ELF-1 (cell line): ENCODE results near the gene F11R.
"Not testable (repeated sequence)": the region's sequence is repeated elsewhere in the genome, so short reads cannot be mapped to it uniquely, and the experiment has no call there.

Experiments used
- DNase-seq: peaks from one replicate; pipeline ENCODE4 v3.0.0-alpha.2; 2016; ENCODE audit warnings: low read depth, low spot score

F11R gene

GRCh38 chr1:161020509-161021164, at the start of gene F11R:
F11R (minus strand) TSS chr1:161021152; CDS start chr1:161021073, 79 bp downstream.
- peak; percentile 92 for DNase-seq

DNA sequence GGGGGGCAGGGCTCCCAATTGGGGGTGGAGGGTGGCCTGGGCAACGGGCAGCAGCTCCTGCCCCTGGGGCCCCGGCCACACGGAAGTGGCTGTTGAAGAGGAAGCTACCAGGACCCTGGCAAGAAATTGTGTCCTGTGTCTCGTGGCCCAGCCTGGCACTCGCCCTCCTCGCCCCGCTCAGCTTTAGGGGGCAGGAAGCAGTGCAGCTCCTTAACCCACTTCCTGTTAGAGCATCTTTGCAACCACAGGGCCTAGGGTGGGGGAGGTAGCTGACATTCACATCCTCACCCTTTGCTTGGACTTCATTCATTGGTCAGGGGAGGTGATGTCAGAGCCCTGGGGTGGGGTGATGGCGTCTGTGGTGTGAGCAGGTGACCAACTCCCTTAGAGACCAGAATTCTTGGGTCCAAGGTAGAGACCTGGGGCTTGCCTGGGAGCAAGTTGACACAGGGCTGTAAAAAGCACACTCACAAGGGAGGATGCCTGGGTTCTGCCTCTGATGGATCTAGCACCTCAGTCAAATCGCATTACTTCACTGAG, 48.8 kb upstream of the F11R start, which contains the start of gene ARHGAP30:
TSS of gene ARHGAP30 (minus strand) at position 161 of the 540 bp plus-strand sequence. CDS start 267 bp downstream, outside the sequence.
- no peak for DNase-seq

GRCh38 chr1:161069241-161069640, 48.3 kb upstream of the F11R start:
- DNase-seq, result no peak

DNA sequence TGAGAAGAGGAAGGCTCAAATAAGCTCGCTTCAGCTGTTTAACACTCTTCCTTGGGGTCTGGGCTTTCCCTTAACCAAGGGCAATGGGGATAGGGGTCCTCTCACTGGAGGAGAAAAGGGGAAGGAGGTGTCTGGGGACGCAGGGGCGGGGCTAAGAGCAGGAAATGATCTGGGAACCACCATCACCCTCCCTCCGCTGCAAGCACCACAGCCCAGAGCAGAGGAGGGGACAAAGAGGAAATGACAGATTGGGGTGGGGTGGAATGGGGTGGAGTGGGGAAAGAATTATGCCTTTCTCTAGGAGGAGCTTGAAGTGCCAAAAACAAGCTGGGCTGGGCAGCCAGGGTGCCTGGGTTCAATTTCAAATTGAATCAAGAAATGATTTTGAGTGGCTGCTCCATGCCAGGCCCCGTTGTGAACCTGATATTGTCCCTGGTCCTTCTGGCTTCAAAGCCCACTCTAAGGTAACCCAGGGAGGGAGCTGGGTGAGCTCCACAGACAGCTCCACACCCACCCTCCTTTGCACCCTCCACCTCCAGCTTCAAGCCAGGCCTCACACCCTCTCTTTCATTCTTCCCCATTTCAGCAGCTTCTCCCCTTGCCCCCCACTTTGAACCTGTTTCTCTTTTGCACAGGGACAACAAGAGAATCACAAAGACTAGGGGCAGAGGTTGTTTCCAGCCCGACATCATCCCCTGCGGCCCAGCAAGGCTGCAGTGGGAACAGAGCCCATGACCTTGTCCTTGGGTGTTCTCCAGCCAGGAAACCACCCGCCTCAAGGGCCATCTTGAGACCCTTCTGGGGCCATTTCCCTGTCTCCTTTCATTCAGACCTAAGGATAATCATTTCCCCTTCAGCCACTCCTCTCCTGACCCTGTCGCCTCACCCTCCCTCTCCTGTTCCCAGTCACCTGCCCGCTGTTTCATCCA, 47.6 kb upstream of the F11R start:
- DNase-seq, result no peak

DNA sequence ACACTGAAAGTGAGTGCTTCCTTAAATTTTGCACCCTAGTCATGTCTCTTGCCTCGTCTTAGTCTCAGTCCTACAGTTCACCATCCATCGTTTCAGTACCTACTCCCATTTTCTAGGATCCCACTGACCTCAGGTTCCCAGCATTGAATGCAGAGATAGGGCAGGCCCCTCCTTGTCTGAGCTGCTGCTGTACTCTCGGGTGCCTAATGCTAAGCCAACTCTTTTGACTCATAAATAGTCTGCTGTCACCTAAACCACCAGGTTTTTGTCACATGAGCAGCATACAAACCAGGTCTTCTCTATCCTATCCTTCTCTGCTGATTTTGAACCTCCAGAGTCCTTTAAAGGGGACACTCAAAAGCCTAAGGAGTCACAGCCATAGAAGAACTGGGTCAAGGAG, 45.7 kb upstream of the F11R start:
- no peak for DNase-seq

DNA sequence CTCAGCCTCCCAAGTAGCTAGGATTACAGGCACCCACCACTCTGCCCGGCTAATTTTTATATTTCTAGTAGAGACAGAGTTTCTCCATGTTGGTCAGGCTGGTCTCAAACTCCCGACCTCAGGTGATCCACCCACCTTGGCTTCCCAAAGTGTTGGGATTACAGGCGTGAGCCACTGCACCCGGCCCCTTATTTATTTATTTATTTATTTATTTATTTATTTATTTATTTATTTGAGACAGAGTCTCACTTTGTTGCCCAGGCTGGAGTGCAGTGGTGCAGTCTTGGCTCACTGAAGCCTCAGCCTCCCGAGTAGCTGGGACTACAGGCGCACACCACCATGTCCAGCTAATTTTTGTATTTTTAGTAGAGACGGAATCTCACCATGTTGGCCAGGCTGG, 44.7 kb upstream of the F11R start:
- not testable (repeated sequence) for DNase-seq

GRCh38 chr1:161063936-161064335, 43.0 kb upstream of the F11R start:
- DNase-seq, result not testable (repeated sequence)

DNA sequence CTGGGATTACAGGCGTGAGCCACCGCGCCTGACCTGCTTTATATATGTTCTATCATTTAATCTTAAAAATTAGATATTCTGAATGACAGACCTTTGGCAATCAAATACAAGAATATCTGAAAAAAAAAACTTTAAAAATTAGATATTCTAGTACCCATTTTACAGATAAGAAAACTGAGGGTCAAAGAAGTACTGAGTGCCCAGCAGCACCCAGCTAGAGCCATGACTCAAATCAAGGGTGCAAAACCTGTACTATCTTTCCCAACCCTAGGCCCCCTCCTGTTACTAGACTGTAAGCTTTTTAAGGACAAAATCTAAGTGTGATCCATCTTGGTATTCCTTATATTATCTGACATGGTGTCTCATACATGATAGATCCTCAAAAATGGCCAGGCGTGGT, 40.5 kb upstream of the F11R start:
- no peak for DNase-seq

- DNase-seq, result no peak
Observed at GRCh38 chr1:161059293-161059692, 38.3 kb upstream of the F11R start.

- no peak for DNase-seq
Observed at GRCh38 chr1:161054805-161055204, 33.9 kb upstream of the F11R start.

DNA sequence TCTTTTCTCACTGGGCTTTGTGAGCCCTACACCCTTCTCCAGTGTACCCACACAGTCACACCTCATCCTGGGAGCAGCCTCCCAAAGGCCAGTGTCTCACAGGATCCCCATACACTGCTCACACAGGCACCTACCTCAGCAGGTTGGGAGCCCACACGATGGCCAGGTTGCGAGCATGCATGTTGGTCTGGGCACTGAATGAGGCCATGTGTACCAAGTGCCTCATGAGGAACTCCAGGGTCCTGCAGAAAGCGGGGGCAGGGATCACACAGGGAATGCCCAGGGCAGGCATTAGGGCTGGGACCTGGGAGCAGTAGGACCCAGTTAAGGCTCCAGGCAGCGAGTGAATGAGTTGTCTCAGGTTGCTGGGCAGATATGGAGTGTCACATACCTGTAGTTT, 33.3 kb upstream of the F11R start:
- DNase-seq, result no peak

GRCh38 chr1:161052899-161053298, 31.9 kb upstream of the F11R start:
- no peak for DNase-seq

DNA sequence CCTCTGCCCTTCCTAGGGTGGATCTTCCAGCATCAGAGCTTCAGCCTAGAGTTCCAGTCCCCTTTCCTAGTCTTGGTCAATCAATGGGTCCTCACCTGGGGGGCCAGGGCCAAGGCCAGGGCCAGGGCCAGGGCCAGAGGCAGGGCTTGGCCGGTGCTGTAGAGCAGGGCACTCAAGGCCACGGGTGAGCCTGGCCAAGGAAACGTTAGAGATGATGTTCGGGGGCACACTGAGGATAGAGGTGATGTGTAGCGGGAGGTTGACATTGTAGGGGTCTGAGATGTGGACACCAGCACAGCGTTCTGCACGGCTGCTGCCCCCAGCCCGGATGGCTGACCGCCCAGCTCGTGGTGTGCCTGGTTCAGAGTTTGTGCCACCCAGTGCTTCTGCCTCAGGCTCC, 30.3 kb upstream of the F11R start:
- no peak for DNase-seq

- no peak for DNase-seq
Observed at GRCh38 chr1:161048949-161049722, 28.2 kb upstream of the F11R start.

- no peak for DNase-seq
Observed at GRCh38 chr1:161047436-161048420, 26.8 kb upstream of the F11R start.

DNA sequence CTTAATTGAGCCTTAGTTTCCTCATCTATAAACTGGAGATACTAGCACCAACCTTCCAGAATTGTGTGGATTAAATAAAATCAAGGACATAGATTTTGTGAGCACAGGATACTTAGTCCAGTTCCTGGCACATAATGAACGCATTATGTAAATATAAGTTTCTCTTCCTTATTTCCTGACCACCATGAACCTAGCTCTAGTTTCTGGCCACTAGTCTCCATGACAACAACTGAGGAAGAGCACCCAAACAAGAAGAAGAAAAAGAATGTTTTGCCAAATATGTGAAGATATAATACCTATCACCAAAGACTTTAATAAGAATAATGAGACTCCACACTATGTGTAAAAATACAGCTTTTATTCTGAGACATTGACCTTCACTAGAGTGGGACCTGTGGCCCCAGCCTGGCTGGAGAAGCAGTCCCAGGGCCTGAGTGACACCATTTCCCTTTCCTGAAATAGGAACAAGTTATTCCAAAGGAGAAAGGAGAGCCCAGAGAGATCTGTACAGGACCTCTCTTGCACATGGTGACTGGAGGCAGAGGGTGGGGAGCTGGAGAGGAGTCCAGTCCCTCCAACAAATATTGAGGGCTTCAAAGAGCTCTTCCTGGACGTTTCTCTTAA, 25.8 kb upstream of the F11R start:
- DNase-seq, result no peak

DNA sequence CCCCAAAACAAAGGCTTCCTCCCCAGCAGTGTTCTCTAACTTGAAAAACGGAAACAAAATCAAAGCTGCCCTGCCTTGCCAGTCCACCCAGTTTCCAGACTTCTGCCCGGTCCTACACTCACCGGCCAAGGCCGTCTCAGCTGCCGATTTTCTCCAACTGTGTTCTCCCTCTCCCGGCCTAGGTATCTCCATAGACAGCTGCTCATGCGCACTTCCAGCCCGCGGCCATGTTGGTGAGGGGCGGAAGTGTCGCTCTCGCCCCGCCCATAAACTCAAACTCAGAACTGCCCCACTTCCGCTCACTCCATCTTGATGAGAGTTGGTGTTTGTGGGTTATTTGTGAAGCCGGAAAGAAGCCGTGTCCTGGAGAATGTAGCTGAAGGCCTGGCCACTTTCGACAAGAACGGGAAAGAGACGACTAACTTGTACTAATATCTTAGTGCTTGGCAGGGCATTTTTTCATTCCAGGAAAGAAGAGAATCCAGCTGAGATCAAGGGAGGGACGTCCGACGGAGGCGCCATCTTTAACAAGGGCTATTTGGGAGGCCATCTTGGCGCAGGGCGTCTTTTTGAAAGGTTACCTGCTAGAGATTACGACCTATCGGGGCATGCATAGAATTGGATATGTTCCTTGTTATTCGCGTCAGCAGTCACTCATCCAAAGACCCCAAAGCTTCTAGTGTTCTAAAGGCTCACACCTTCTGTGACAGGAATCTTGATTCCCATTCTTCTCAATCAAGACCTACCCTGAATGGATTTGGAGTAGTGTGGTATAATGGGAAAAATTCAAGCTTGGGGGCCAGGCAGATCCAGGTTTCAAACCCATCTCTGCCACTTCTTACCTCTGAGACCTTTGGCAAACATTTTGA, 25.0 kb upstream of the F11R start, which contains the start of gene USF1:
TSS of gene USF1 (minus strand) at position 242 of the 869 bp plus-strand sequence. CDS start 2,702 bp downstream, outside the sequence.
- peak; percentile 99 for DNase-seq

- peak; percentile 75 for DNase-seq
Observed at GRCh38 chr1:161044908-161045735, 24.2 kb upstream of the F11R start.
